K562 (cell line): Measurements from ENCODE around the gene ZNF319. TPM values are rescaled to one million over a fixed set of nuclear protein-coding genes. Genes with fewer than 3 reads are reported as not detected.

Source experiments
- CEBPZ ChIP-seq: fragments of 150-350 bp; IDR thresholded peaks from 2 replicates; pipeline ENCODE4 v1.6.1; 2014; ENCODE audit warnings: low read depth, mild to moderate bottlenecking, low read length, borderline replicate concordance
- CTBP1 ChIP-seq: fragments of 450-650 bp; IDR thresholded peaks from 2 replicates; pipeline ENCODE4 v1.6.1; 2016; ENCODE audit warnings: borderline replicate concordance
- MEIS2 ChIP-seq: fragments of 450-650 bp; IDR thresholded peaks from 2 replicates; pipeline ENCODE4 v1.6.1; 2014; ENCODE audit warnings: mild to moderate bottlenecking; ENCODE audit not compliant: partially characterized antibody
- NFYB ChIP-seq: IDR thresholded peaks from 2 replicates; pipeline ENCODE4 v1.6.1; 2011; ENCODE audit warnings: mild to moderate bottlenecking, moderate library complexity; ENCODE audit not compliant: insufficient read length; ENCODE audit errors: extremely low read depth
- OTX1 ChIP-seq: fragments of 450-650 bp; formaldehyde crosslinking; IDR thresholded peaks from 2 replicates; pipeline ENCODE4 v1.4.0; 2022; ENCODE audit warnings: mild to moderate bottlenecking
- PBX2 ChIP-seq, 2 experiments: IDR thresholded peaks in 1 of 2; conservative IDR thresholded peaks in 1 of 2; 2 replicates each; pipeline ENCODE4 v1.6.1; 2016; ENCODE audit warnings: low read depth in 2 of 2, mild to moderate bottlenecking in 1 of 2, missing compliant biosample characterization in 1 of 2, missing genetic modification characterization in 1 of 2, moderate library complexity in 1 of 2
- RBM39 ChIP-seq: fragments of 200-400 bp; formaldehyde crosslinking; optimal IDR thresholded peaks from 2 replicates; pipeline ENCODE3; 2018; ENCODE audit warnings: low read depth, low read length
- RCOR1 ChIP-seq, 2 experiments: IDR thresholded peaks; 2 replicates each; pipeline ENCODE4 v1.6.1; 2012; ENCODE audit warnings: low read depth in 2 of 2, low read length in 2 of 2, borderline replicate concordance in 1 of 2, improper control_type of control experiment in 1 of 2
- polyA plus RNA-seq, 8 experiments: library from polyadenylated mRNA; depleted of rRNA in 4 of 8; stranded (reverse) in 5 of 8; unstranded in 3 of 8; fragments of >200 nt; fragmentation: Nextera tagmentation in 2 of 8; fragmentation: Illumina TruSeq in 1 of 8; extraction: Ambion mirVana in 2 of 8; extraction: Trizol in 1 of 8; gene quantifications; 2 replicates each; pipeline versions ENCODE4 v1.2.1 to v1.2.3, GENCODE V29; 2011 to 2014; ENCODE audit warnings: inconsistent platforms in 1 of 8, missing spikeins in 1 of 8
- total RNA-seq, 7 experiments: library from RNA; depleted of rRNA in 6 of 7; stranded (reverse); fragments of >200 nt in 6 of 7; fragmentation: Illumina TruSeq in 2 of 7; extraction: Trizol in 2 of 7; gene quantifications; 2 replicates each; pipeline versions ENCODE4 v1.2.1 to v1.2.3, GENCODE V29; 2011 to 2021; ENCODE audit warnings: low replicate concordance in 1 of 7

ZNF319 gene
- total and polyA plus RNA-seq, 9 of the 15 experiments (the other 6 are each of a cell fraction or from before 2014, with no cell fraction given), result 0.20 to 5.7 (median 1.4) TPM

- TF ChIP-seq PBX2 (CRISPR knock-in tag; IDR thresholded peaks at IDR 0.05; ENCODE audit: low read depth), result no peak
- no peak for TF ChIP-seq PBX2 (tag; conservative IDR thresholded peaks at IDR 0.05; ENCODE audit: low read depth)
- TF ChIP-seq NFYB, result no peak
- no peak for TF ChIP-seq CEBPZ
- TF ChIP-seq RBM39, result no peak
- peak; percentile 38 for TF ChIP-seq MEIS2
- peak in 1 of 2 experiments; percentile 33; a peak in 1 of 4 replicates for TF ChIP-seq RCOR1 (IDR thresholded peaks at IDR 0.05; ENCODE audit: borderline replicate concordance in 1 of 2, low read depth in 2 of 2, low read length in 2 of 2)
- TF ChIP-seq OTX1, result no peak
- TF ChIP-seq CTBP1, result peak; percentile 60; the same call in 1 of the 2 replicates
Observed at GRCh38 chr16:58000706-58001676, 519 bp upstream of the ZNF319 start, which contains the start of gene USB1 (continued).
